HepG2 (cell line): ENCODE results near the gene MXI1. TPM values are rescaled to one million over a fixed set of nuclear protein-coding genes. Genes with fewer than 3 reads are reported as not detected.

Experiments
- ATAC-seq: fragments of 200-7000 bp; cut with Tn5 transposase; 3 replicates; pipeline ENCODE4 v1.9.1; 2020; ENCODE audit warnings: mild to moderate bottlenecking, moderate library complexity
- BruUV-seq: library from RNA; stranded (reverse); fragments of 400-500 nt; replicated peaks from 2 replicates; lab custom pipeline; 2021; lab: Mats Ljungman, UMichigan
- CTCF ChIA-PET: fragments of 300-600 bp; formaldehyde crosslinking; extraction: SDS; loops from one replicate; lab custom pipeline; 2021; ENCODE audit warnings: low total read pairs, inconsistent platforms, low intra/inter-chr PET ratio; lab: Yijun Ruan, JAX
- POLR2A ChIA-PET: fragments of 350-600 bp; sonication (Branson Sonifier 250); formaldehyde crosslinking; loops from one replicate; lab custom pipeline; 2020; ENCODE audit warnings: antibody characterized with exemption, inconsistent platforms; lab: Yijun Ruan, JAX
- DNase-seq: peaks from one replicate; pipeline ENCODE4 v3.0.0-alpha.2; 2015; ENCODE audit warnings: low spot score
- FAIRE-seq: peaks from 3 replicates; lab custom pipeline; 2011; peaks lifted over from hg19 to GRCh38; lab: Jason Lieb, UNC
- H2AFZ ChIP-seq: one replicate; pipeline ENCODE4 v1.6.1; 2011; ENCODE audit warnings: low read length, inconsistent platforms
- H3K27ac ChIP-seq: fragments of 300-600 bp; 3 replicates; pipeline ENCODE4 v1.8.0; 2011; ENCODE audit warnings: mixed run types, mild to moderate bottlenecking, mixed read lengths, low read length, inconsistent platforms; ENCODE audit not compliant: insufficient read depth; ENCODE audit errors: extremely low read length
- H3K27me3 ChIP-seq, 2 experiments: fragments of 200-600 bp in 1 of 2; 2 replicates in 1 of 2; 3 replicates in 1 of 2; pipeline versions ENCODE4 v1.6.0 to v1.8.0; 2011; ENCODE audit warnings: low read length in 2 of 2, mild to moderate bottlenecking in 2 of 2, moderate library complexity in 2 of 2, inconsistent platforms in 1 of 2; ENCODE audit not compliant: insufficient read depth in 2 of 2, control insufficient read depth in 1 of 2
- H3K36me3 ChIP-seq, 2 experiments: fragments of 200-600 bp in 1 of 2; replicated peaks in 1 of 2; 2 replicates in 1 of 2; 3 replicates in 1 of 2; pipeline versions ENCODE4 v1.5.1 to v1.8.0; 2011; ENCODE audit warnings: low read length in 2 of 2, inconsistent platforms in 1 of 2; ENCODE audit not compliant: insufficient read depth in 2 of 2, control insufficient read depth in 1 of 2
- H3K4me1 ChIP-seq: 2 replicates; pipeline ENCODE4 v1.5.1; 2012; ENCODE audit warnings: low read length, inconsistent platforms; ENCODE audit not compliant: insufficient read depth
- H3K4me2 ChIP-seq: 2 replicates; pipeline ENCODE4 v1.6.0; 2011; ENCODE audit warnings: low read depth, low read length, inconsistent platforms
- H3K4me3 ChIP-seq, 3 experiments: fragments of 200-600 bp in 1 of 3; sonication (generic), shearing (Covaris generic) in 1 of 3; replicated peaks in 1 of 3; 2 replicates each; pipeline ENCODE4 v1.5.1; 2011 to 2016; ENCODE audit warnings: low read length in 3 of 3, inconsistent platforms in 2 of 3, low read depth in 2 of 3, mild to moderate bottlenecking in 2 of 3, control low read depth in 1 of 3, mixed read lengths in 1 of 3; ENCODE audit not compliant: insufficient read depth in 1 of 3
- H3K79me2 ChIP-seq: one replicate; pipeline ENCODE4 v1.6.1; 2011; ENCODE audit warnings: low read length, inconsistent platforms; ENCODE audit not compliant: insufficient read depth
- H3K9ac ChIP-seq: 2 replicates; pipeline ENCODE4 v1.6.0; 2011; ENCODE audit warnings: mild to moderate bottlenecking, low read depth, low read length, inconsistent platforms; ENCODE audit not compliant: insufficient read depth
- H3K9me3 ChIP-seq: 2 replicates; pipeline ENCODE4 v1.5.1; 2012; ENCODE audit warnings: mild to moderate bottlenecking, low read length
- H4K20me1 ChIP-seq: 2 replicates; pipeline ENCODE4 v1.6.0; 2011; ENCODE audit warnings: inconsistent platforms, mild to moderate bottlenecking, low read length, moderate library complexity; ENCODE audit not compliant: insufficient read depth
- CERS6 ChIP-seq: sonication (generic); formaldehyde crosslinking; IDR thresholded peaks from 2 replicates; pipeline ENCODE4 v1.5.0; 2020; ENCODE audit warnings: missing genetic modification reagents
- GLMP ChIP-seq: sonication (generic); formaldehyde crosslinking; IDR thresholded peaks from 2 replicates; pipeline ENCODE4 v1.9.0; 2021; ENCODE audit warnings: missing genetic modification reagents, mild to moderate bottlenecking, borderline replicate concordance
- HES4 ChIP-seq: sonication (generic); formaldehyde crosslinking; IDR thresholded peaks from 2 replicates; pipeline ENCODE4 v1.9.0; 2021; ENCODE audit warnings: mild to moderate bottlenecking, missing genetic modification reagents, borderline replicate concordance
- MLLT10 ChIP-seq: sonication (generic); formaldehyde crosslinking; IDR thresholded peaks from 2 replicates; pipeline ENCODE4 v1.4.0; 2020; ENCODE audit warnings: missing genetic modification reagents
- PRDM15 ChIP-seq: sonication (generic); formaldehyde crosslinking; IDR thresholded peaks from 2 replicates; pipeline ENCODE4 v1.4.0; 2020; ENCODE audit warnings: missing genetic modification reagents
- SNAI1 ChIP-seq: sonication (generic); formaldehyde crosslinking; IDR thresholded peaks from 2 replicates; pipeline ENCODE4 v1.5.0; 2020; ENCODE audit warnings: mild to moderate bottlenecking, missing genetic modification reagents, borderline replicate concordance
- ZNF350 ChIP-seq: sonication (generic); formaldehyde crosslinking; IDR thresholded peaks from 2 replicates; pipeline ENCODE4 v1.4.0; 2020; ENCODE audit warnings: mild to moderate bottlenecking, low read depth, missing genetic modification reagents, borderline replicate concordance
- ZNF556 ChIP-seq: sonication (generic); formaldehyde crosslinking; IDR thresholded peaks from 2 replicates; pipeline ENCODE4 v1.4.0; 2020; ENCODE audit warnings: mild to moderate bottlenecking, missing genetic modification reagents, borderline replicate concordance
- ZSCAN12 ChIP-seq: sonication (generic); formaldehyde crosslinking; IDR thresholded peaks from 2 replicates; pipeline ENCODE4 v1.9.0; 2021; ENCODE audit warnings: mild to moderate bottlenecking, missing genetic modification reagents
- WGBS: methylation state at CpG from one replicate; pipeline ENCODE4 v1.1.6; 2017; ENCODE audit warnings: low lambda C conversion rate; 5-methylcytosine and 5-hydroxymethylcytosine counted together
- in situ Hi-C: cut with HindIII; loops from 2 replicates; pipeline ENCODE4 v1.10.0; 2017; ENCODE audit warnings: low pct_unique_long_range_greater_than_20kb; ENCODE audit not compliant: extremely low pct_ligation_motif_present
- intact Hi-C: fragments of 100-400 bp; cut with micrococcal nuclease; formaldehyde crosslinking; loops from one replicate; pipeline ENCODE4 v1.10.0; 2022; ENCODE audit not compliant: unreplicated experiment
- polyA plus RNA-seq, 8 experiments: library from polyadenylated mRNA; depleted of rRNA in 3 of 8; stranded (reverse) in 7 of 8; unstranded in 1 of 8; fragments of >200 nt; fragmentation: Illumina TruSeq in 4 of 8; extraction: Trizol in 4 of 8; gene quantifications; 2 replicates each; pipeline versions ENCODE4 v1.2.1 to v1.2.3, GENCODE V29; 2011 to 2016; ENCODE audit warnings: low read depth in 4 of 8, missing spikeins in 1 of 8, mixed read lengths in 1 of 8; ENCODE audit not compliant: insufficient read depth in 1 of 8
- total RNA-seq, 5 experiments: library from RNA; depleted of rRNA; stranded (reverse); fragments of >200 nt; fragmentation: Illumina TruSeq; extraction: Trizol; gene quantifications; 2 replicates each; pipeline ENCODE4 v1.2.3, GENCODE V29; 2016; ENCODE audit warnings: low read depth in 1 of 5

MXI1 gene
- total and polyA plus RNA-seq, 2 of the 13 experiments (the other 11 are each of a cell fraction or from before 2014, with no cell fraction given) = 6.6 to 22.0 TPM

GRCh38 chr10:110172155-110172554, 35.2 kb upstream of the MXI1 start:
- Histone ChIP-seq H3K9ac (no peak overlapping the region), H2AFZ (no peak overlapping the region), H4K20me1 (no peaks in the 10 kb centered on the region), H3K4me1 (peaks cover 31% of the 10 kb centered on the region), H3K27me3 (peaks cover 0 to 22% of the 10 kb centered on the region in 2 experiments; a peak in 2 of 5 replicates), H3K79me2 (no peaks in the 10 kb centered on the region), H3K36me3 (no peaks in the 10 kb centered on the region), H3K9me3 (no peaks in the 10 kb centered on the region), H3K4me2 (no peak overlapping the region), H3K4me3 (no peak overlapping the region), H3K27ac (no peak overlapping the region)
- intact Hi-C loops (no loop called here), in situ Hi-C loops (no loop called here)
- BruUV-seq = no TSS peak
- WGBS = 17% methylated on average over 5 of the region's 5 CpGs
- FAIRE-seq (no peak), DNase-seq (no peak), ATAC-seq (no peak)
- TF ChIP-seq HES4 (no peak), CERS6 (CRISPR knock-in tag) (no peak), ZNF556 (no peak), ZNF350 (no peak), MLLT10 (CRISPR knock-in tag) (no peak), SNAI1 (CRISPR knock-in tag) (no peak)
- ChIA-PET POLR2A (no interaction called here), CTCF (no interaction called here)

- no peaks in the 10 kb centered on the region for H3K9me3 ChIP-seq
- no peak overlapping the region for H2AFZ ChIP-seq
- no peaks in the 10 kb centered on the region for H3K36me3 ChIP-seq
- H3K4me1 ChIP-seq = peaks cover 19% of the 10 kb centered on the region
- ChIA-PET POLR2A (no interaction called here), CTCF (no interaction called here)
- FAIRE-seq (no peak), DNase-seq (no peak), ATAC-seq (no peak)
- intact Hi-C loops (no loop called here), in situ Hi-C loops (no loop called here)
- no peaks in the 10 kb centered on the region for H3K79me2 ChIP-seq
- TF ChIP-seq PRDM15 (CRISPR knock-in tag) (no peak), ZSCAN12 (CRISPR knock-in tag) (no peak), GLMP (CRISPR knock-in tag) (no peak)
- H3K4me3 ChIP-seq = no peak overlapping the region
- no peak overlapping the region for H3K9ac ChIP-seq
- no peak overlapping the region for H3K27ac ChIP-seq
- no TSS peak for BruUV-seq
- H3K4me2 ChIP-seq = no peak overlapping the region
- peaks cover 0 to 12% of the 10 kb centered on the region in 2 experiments; a peak in 3 of 5 replicates for H3K27me3 ChIP-seq
- no peaks in the 10 kb centered on the region for H4K20me1 ChIP-seq
Observed at GRCh38 chr10:110174201-110174600, 33.2 kb upstream of the MXI1 start.
